ENCODE measurements around the gene DRAM1.
"Not testable (repeated sequence)": the region's sequence is repeated elsewhere in the genome, so short reads cannot be mapped to it uniquely, and the experiment has no call there.

Gene DRAM1

GRCh38 chr12:101863981-101864380, 13.4 kb upstream of the DRAM1 start:
- TF ChIP-seq CTCF (IDR thresholded peaks at IDR 0.05; ENCODE audit: extremely low read depth, missing control alignments) = no peak
- DNase-seq (ENCODE audit: low spot score) = no peak

GRCh38 chr12:101866615-101867373, 10.6 kb upstream of the DRAM1 start:
- DNase-seq (ENCODE audit: low spot score) = no peak
- no peak for TF ChIP-seq CTCF (IDR thresholded peaks at IDR 0.05; ENCODE audit: extremely low read depth, missing control alignments)

GRCh38 chr12:101867619-101868018, 9.8 kb upstream of the DRAM1 start:
- DNase-seq (ENCODE audit: low spot score) = not testable (repeated sequence)

GRCh38 chr12:101870925-101871324, 6.5 kb upstream of the DRAM1 start:
- DNase-seq (ENCODE audit: low spot score) = no peak
- TF ChIP-seq CTCF (IDR thresholded peaks at IDR 0.05; ENCODE audit: extremely low read depth, missing control alignments) = no peak

GRCh38 chr12:101875162-101875561, 2.2 kb upstream of the DRAM1 start:
- DNase-seq (ENCODE audit: low spot score) = no peak
- TF ChIP-seq CTCF (IDR thresholded peaks at IDR 0.05; ENCODE audit: extremely low read depth, missing control alignments) = no peak

GRCh38 chr12:101876322-101876860, 989 bp upstream of the DRAM1 start:
- TF ChIP-seq CTCF (IDR thresholded peaks at IDR 0.05; ENCODE audit: extremely low read depth, missing control alignments) = no peak
- no peak for DNase-seq (ENCODE audit: low spot score)

GRCh38 chr12:101877806-101878242, 444 bp downstream of the DRAM1 start:
- peak; percentile 46 for DNase-seq (ENCODE audit: low spot score)
- TF ChIP-seq CTCF (IDR thresholded peaks at IDR 0.05; ENCODE audit: extremely low read depth, missing control alignments) = no peak

Measured in GM20000 (cell line).